GM12891 (cell line): ENCODE measurements around the gene HSPB9.

ENCODE experiments used
- PAX5 ChIP-seq: IDR thresholded peaks from 2 replicates; pipeline ENCODE4 v1.6.1; 2011; ENCODE audit warnings: low read length, moderate library complexity, mild to moderate bottlenecking; ENCODE audit not compliant: insufficient read depth, severe bottlenecking
- POLR2A ChIP-seq: IDR thresholded peaks from 2 replicates; pipeline ENCODE4 v1.6.1; 2011; ENCODE audit warnings: low read depth, low read length, control low read depth
- POLR2AphosphoS5 ChIP-seq: IDR thresholded peaks from 2 replicates; pipeline ENCODE4 v1.6.1; 2011; ENCODE audit warnings: low read depth, low read length, control low read depth
- POU2F2 ChIP-seq: IDR thresholded peaks from 2 replicates; pipeline ENCODE4 v1.6.1; 2011; ENCODE audit warnings: low read depth, mild to moderate bottlenecking, control low read depth, low read length, moderate library complexity
- TAF1 ChIP-seq: IDR thresholded peaks from 2 replicates; pipeline ENCODE4 v1.6.1; 2011; ENCODE audit warnings: low read depth, low read length, control low read depth

- TF ChIP-seq POLR2A (no peak), TAF1 (no peak), POLR2AphosphoS5 (no peak), POU2F2 (no peak), PAX5 (no peak)
Observed at GRCh38 chr17:42087042-42087701, 35.4 kb upstream of the HSPB9 start.
